ENCODE data around the gene HCN2.

Gene HCN2

DNA sequence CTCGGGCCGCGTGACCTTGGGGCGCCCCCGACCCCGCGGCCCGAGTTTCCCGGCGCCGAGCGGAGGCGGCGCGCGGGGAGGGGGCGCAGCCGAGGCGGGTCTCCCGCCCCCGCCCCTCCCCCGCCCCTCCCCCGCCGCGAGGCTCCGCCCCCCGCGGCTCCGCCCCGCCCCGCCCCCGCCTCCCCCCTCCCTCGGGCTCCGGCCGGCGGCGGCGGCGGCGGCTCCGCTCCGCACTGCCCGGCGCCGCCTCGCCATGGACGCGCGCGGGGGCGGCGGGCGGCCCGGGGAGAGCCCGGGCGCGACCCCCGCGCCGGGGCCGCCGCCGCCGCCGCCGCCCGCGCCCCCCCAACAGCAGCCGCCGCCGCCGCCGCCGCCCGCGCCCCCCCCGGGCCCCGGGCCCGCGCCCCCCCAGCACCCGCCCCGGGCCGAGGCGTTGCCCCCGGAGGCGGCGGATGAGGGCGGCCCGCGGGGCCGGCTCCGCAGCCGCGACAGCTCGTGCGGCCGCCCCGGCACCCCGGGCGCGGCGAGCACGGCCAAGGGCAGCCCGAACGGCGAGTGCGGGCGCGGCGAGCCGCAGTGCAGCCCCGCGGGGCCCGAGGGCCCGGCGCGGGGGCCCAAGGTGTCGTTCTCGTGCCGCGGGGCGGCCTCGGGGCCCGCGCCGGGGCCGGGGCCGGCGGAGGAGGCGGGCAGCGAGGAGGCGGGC, at the start of gene HCN2:
TSS of gene HCN2 (plus strand) at position 189 of the 703 bp plus-strand sequence. CDS start at position 254, 65 bp downstream.
- no peak for DNase-seq

DNA sequence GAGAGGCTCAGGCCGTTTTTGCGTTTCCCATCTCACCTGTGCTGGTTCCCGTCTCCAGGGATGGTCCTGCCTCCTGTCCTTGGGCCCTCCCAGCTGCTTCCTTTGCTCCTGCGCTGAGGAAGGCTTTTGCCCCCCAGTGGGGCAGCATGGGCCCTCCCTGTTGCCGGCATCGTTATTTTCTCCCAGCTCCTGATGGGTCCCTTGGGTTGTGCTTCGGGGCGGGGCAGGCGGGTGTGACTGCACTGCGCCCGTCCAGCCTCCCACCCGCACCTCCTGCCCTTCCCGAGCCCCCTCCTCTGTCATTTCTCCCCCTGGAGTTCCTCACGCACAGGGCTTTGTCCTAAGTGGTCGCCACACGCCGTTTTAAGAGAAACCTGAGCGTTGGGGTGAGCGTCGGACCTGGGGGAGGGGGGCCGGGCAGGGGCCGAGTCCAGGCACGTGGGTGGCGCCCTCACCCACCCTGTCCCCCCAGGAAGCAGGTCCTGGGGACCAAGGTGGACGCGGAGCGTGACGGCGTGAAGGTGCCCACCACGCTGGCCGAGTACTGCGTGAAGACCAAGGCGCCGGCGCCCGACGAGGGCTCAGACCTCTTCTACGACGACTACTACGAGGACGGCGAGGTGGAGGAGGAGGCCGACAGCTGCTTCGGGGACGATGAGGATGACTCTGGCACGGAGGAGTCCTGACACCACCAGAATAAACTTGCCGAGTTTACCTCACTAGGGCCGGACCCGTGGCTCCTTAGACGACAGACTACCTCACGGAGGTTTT, 48.6 kb upstream of the HCN2 start:
- DNase-seq, result no peak

DNA sequence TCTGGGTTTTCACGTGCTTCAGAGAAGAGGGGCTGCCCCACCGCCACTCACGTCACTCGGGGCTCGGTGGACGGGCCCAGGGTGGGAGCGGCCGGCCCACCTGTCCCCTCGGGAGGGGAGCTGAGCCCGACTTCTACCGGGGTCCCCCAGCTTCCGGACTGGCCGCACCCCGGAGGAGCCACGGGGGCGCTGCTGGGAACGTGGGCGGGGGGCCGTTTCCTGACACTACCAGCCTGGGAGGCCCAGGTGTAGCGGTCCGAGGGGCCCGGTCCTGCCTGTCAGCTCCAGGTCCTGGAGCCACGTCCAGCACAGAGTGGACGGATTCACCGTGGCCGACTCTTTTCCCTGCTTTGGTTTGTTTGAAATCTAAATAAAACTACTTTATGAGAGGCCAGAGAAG, 48.0 kb upstream of the HCN2 start:
- DNase-seq, result no peak

DNA sequence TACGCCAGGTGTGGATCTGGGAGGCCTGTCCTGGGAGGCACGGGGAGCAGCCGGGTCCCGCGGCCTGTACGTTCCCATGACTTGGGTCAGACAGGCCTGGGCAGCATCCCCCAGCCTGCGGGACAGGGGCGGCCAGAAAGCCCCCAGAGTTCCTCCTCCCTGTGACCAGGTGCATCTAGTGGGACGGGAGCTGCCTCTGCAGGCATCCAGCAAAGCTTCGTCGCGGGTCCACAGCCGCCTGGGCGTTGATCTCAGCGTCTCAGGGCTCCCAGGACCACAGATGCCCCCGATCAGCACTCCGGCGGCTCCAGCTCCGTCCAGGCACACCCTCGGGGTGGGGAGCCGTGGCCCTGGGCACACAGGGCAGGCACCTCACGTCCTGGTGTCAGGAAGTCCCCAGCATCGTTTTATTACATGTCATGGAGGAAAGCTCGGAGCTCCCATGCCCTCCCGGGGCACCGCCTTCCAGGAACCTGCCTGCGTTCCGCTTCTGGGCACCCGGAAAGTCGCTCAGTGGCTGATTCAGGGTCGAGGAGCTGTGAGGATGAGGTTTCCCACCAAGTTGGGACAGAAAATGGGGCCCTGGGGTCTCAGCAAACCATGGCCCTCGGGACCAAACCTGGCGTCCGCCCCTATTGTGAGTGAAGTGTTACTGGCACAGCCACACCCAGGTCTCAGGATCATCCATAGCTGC, 47.4 kb upstream of the HCN2 start:
- no peak for DNase-seq

DNA sequence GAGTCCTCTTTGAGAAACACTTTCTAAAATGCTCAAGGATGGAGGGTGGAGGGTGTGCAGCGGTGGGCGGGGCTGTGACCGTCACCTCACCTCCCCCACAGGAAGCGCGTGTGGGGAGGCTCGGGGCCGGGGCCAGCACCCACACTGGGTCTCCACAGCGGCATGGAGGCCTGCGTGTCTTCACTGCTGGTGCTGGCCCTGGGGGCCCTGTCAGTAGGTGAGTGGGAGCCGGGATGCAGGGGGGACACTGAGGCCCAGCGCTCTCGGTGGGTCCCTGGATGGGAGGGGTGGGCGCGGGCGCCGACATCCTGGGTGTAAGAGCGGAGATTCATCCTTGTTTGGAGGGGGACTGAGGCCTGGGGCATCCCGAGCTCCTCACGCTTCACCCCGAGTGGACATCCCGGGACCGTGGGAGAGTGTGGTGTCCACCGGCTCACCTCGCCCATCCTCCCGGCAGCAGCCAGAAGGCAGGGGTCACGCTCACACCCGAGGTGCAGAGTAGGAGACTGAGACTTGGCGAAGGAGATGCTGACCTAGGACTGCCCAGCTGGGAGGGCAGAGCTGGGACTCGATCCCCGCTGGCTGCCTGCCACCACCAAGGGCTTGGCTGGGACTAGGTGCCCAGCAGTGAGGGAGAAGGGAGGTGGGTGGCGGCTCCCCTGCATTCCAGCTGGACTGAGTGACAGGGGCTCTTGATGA, 45.6 kb upstream of the HCN2 start, which contains the start of gene GZMM:
TSS of gene GZMM (plus strand) at position 144 of the 699 bp plus-strand sequence. CDS start at position 163, 19 bp downstream.
- DNase-seq, result no peak

DNA sequence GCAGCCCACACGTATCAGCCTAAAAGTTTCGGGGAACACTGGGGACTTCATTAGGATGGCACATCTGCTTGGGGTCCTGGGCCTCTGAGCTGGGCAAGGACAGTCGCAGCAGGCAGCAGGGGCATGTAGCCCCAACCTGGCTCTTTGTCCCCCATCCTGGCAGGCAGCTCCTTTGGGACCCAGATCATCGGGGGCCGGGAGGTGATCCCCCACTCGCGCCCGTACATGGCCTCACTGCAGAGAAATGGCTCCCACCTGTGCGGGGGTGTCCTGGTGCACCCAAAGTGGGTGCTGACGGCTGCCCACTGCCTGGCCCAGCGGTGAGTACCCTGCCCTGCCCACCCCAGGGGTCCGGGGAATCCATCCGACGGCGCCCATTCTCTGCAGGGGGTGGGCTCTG, 42.6 kb upstream of the HCN2 start:
- no peak for DNase-seq

DNA sequence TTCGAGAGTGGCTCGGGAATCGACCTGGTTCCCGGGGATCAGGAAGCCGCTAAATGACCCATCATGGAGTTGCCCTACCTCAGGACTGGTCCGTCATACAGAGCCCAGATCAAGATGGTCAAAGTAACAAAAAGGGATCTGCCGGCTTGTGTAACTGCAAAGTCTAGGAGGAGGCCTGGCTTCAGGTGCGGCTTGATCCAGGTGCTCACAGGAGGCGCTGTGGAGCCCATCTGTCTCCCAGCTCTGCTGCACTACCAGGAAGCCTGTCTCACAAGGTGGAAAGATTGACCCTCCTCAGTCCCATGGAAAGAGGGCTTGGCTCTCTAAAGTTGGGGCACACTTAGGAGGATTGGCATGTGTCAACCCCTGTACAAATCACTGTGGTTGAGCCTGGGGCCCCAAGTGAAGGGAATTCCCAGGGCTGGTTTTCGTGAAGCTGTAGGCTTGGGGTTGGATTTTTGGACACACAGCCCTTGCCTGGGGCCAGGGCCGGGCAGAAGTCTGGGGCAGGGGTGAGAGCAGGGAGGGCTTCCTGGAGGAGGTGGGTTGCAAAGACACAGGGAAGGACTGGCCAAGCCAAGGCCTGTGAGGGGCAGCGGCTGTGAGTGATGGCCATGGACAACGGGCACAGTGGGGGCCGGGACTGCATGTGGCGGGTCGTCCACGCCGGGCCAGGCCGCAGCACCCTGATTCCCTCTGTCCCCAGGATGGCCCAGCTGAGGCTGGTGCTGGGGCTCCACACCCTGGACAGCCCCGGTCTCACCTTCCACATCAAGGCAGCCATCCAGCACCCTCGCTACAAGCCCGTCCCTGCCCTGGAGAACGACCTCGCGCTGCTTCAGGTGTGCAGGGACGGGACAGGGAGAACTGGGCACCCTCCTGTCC, 41.6 kb upstream of the HCN2 start:
- DNase-seq, result no peak

DNA sequence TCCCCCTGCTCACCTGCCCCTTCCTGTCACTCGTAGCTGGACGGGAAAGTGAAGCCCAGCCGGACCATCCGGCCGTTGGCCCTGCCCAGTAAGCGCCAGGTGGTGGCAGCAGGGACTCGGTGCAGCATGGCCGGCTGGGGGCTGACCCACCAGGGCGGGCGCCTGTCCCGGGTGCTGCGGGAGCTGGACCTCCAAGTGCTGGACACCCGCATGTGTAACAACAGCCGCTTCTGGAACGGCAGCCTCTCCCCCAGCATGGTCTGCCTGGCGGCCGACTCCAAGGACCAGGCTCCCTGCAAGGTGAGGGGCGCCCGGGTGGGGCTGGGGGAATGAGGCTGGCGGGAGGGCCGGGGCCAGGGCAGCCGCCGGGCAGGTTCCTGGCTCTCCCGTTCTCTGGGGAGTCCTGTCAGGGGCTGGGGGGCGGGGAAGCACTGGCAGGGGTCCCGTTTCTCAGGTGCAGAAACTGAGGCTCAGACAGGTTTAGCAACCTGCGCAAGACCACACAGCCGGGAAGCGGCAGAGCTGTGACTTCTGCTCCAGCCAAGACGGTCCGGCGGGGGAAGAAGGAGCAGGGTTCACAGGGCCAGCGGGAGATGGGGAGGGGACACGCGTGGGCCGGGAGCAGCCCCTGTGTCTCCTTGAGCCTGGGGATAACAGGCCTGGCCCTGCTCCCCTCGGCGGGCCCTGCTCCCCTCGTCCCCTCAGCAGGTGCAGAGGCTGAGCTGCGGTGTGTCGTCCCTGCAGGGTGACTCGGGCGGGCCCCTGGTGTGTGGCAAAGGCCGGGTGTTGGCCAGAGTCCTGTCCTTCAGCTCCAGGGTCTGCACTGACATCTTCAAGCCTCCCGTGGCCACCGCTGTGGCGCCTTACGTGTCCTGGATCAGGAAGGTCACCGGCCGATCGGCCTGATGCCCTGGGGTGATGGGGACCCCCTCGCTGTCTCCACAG, 40.5 kb upstream of the HCN2 start:
- no peak for DNase-seq

DNA sequence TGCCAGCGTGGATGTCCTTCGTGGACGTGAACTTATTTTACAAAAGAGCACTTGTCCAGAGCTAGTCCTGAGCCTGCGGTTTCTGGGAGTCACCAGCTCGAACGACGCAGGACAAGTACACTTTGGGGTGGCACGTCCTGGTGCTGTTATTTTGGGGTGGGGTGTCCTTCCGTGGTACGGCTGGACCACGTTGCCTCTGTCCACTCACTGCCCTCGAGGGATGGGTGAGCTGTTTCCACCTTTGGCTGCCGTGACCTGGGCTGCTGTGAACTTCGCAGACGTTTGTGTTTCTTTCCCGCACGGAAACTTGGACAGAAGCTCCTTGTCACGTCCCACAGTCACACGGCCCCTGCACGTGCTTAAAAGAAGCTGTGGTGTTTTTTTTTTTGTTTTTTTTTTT, 34.9 kb upstream of the HCN2 start:
- DNase-seq, result no peak

DNA sequence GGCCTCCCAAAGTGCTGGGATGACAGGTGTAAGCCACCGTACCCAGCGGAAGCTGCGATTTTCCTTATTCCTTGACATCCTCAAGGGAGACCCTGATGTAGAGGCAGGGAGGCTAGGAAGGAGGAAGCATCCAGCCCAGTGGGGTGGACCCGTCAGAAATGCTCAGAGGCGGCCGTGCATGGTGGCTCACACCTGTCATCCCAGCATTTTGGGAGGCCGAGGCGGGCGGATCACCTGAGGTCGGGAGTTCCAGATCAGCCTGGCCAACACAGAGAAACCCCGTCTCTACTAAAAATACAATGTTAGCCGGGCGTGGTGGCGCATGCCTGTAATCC, 34.2 kb upstream of the HCN2 start:
- DNase-seq, result no peak

DNA sequence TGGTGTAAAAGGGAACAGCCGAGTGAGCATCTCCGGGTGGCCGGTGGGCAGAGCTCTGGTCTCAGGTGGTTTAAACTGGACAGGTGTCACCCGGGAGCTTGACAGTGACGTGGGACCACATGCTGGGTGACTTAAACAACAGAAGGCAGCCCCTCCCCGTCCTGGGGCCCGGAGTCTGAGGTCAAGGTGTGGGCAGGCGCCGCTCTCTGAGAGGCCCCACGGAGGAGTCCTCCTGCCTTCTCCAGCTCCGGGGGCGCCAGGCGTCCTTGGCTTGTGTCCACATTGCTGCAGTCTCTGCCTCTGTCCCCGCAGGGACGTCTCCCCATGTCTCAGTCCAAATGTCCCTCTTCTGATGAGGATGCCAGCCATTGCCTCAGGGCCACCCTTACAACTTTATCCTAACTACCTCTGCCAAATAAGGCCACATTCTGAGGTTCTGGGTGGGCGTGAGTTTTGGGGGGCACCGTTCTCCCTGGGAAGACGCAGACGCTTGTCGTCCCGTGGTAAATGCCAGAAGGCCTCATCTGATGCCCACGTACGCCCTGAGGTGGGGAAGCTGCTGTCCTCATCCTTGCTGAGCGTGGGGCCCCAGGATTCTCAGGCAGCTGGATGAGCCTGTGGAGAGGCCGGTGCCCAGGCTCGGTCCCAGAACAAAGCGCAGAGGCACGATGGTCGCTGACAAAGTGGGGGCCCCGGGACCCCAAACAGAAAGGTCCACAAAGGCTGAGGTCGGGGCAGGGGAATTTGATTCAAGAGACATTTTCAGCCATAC, 32.9 kb upstream of the HCN2 start:
- no peak for DNase-seq

DNA sequence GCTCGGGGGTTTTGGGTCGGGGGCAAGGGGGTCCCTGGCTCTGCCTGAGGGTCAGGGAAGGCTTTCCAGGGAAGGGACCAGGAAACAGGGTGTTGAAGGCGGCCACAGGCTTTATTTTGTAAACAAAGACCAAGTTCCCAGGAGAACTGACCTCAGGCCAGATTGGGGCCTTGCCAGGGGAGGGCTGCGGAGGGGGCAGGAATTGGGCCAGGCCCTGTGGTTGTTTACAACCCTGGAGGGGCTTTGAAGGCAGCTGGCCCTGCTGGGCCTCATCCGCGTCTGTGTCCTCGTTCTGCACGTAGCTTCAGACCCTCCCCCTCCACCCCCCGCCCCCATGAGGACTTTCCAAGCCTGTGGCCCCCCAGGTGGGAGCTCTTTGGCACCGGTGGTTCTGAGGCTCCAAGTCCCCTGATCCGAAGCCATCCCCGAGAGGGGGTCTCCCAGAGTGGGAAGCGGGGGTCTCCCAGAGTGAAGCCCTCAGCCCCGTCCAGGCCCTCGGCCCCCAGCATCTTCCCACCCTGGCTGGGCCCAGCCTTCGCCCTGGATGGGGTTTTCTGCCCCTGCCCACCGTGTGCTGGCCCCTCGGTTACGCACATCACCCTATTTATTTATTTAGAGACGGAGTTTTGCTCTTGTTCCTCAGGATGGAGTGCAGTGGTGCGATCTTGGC, 30.8 kb upstream of the HCN2 start:
- DNase-seq, result no peak

DNA sequence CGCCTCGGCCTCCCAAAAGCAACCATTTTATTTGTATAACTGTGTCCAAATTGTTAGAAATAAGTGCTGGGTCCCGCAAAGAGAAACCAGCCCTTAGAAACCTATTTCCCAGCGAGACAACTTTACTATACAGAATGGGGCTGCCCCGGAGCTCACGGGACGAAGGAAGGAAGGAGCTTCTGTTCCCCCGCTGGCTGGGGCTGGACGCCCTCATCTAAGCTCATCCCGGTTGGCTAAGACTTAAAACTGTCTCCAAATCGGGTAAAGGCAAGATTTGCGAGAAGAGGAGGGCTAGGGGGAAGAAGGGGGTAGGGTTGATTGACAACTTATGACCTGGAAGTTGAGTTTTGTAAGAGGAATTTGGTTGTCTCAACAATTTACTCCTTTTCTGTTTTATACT, 29.6 kb upstream of the HCN2 start:
- no peak for DNase-seq

DNA sequence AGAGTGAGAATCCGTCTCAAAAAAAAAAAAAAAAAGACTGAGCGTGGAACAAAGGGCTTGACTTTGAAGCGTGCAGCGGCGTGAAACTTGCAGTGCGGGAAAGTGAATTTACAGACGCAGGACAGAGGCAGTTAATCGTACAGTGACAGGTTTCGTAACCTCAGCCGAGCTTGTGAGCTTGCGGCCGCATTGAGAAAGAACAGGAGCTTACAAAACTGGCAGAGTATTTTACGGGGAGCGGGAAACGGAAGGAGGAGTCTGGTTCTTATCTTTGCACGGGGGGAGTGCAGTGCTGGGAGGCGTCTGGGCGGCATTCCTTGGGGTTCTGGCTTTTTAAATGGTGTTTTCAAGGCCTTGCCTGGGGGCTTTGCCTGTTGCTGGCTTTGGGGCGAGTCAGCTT, 23.3 kb upstream of the HCN2 start:
- no peak for DNase-seq

DNA sequence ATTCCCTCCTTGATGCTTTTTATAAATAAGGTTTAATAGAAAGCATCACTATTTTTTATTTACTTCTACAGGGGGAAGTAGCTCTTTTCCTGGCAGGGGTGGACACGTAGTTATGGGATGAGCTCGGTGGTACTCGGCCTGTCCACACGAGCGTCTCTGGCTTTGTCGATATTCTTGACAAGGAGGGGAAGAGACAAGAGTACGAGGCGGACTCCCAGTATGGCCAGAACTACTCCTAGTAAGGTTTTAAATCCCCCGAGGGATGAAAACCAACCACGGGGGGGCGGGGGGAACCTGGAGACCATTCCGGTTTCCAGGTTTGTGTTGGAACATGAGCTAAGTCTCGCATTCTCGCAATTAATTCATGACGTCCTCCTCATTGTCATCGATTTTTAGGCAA, 22.8 kb upstream of the HCN2 start:
- DNase-seq, result no peak

DNA sequence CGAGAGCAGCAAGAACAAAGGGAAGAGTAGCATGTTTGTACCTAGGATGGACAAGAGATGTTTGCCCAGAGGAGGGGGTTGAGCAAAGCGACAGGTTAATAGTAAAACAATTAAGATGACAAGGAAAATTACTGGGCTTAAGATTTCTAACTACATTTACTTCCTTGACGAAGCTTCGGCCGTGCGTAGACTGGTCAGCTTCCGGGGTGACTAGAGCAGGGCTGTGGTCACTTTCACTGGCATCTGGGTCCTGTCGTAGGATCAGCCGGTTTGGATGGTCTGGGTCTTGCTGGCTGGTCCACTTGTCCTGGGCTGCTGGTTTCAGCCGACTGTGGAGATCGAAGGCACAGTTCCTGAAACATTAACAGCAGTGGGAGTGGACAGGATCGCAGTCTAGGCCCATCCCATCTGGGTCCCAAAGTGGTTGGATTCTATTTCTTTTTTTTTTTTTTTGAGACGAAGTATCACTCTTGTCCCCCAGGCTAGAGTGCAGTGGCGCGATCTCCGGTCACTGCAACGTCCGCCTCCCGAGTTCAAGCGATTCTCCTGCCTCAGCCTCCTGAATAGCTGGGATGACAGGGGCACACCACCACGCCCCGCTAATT, 22.3 kb upstream of the HCN2 start:
- DNase-seq, result no peak

DNA sequence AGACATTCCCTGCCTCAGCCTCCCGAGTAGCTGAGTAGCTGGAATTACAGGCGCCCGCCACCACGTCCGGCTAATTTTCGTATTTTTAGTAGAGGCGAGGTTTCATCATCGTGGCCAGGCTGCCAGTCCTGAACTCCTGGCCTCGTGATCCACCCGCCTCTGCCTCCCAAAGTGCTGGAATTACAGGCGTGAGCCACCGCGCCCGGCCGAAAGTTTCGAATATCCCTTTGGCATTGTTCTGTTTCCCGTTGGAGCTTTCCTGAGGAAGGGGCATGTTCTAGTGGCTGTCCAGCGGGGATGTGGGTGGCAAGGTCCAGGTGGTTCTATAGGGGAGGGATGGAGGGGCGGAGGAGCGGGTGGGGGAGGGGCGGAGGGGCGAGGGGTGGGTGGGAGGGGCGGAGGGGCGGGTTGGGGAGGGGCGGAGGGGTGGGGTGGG, 19.4 kb upstream of the HCN2 start:
- DNase-seq, result no peak

DNA sequence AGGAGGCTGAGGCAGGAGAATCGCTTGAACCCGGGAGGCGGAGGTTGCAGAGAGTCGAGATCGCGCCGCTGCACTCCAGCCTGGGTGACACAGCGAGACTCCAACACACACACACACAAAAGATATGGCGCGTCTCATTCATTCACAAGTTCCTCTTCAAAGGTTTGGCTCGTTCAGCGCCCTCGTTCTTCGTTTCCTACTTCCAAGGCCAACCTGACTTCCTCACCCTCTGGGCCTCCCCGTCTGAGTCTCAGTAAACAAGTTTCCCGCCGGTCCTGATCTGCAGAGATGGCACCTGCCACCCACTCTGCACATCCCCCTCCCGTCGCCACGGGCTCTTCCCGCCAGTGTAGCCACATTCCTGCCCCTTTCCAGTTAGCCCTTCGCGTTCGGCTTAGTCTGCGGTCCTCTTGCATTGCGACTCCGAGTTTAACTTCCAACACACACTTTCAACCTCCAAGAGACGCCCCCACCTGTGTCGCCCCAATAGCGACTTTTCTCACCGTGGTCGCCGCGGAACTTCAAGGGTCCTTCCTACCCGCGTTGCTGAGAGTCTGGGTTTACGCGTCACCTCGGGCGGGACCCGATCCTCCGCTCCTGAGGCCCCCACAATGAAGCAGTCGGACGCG, 18.6 kb upstream of the HCN2 start:
- no peak for DNase-seq

DNA sequence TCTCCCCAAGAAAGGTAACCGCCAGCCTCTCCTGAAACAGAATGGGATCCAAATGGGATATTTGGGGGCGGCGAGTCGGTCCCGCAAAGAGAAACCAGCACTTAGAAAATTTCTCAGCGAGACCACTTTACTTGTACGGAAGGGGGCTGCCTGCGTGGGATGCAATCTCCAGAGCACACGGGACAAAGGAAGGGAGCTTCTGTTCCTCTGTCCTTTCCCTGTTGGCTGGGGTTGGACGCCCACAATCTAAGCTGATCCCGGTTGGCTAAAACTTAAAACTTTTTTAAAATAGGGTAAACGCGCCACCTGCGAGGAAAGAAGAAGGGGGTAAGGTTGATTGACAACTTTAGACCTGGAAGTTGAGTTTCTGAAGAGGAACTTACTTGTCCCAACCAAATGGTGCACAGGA, 18.1 kb upstream of the HCN2 start:
- DNase-seq, result no peak

Measured in hippocampal formation (tissue), 2 donors.